ENCODE measurements around the gene XXYLT1.

Gene XXYLT1

GRCh38 chr3:195265363-195265976 lies 5.5 kb downstream of the XXYLT1 start:
- DNase-seq: no peak

- DNase-seq: no peak
Observed at GRCh38 chr3:195263925-195264600, 6.9 kb downstream of the XXYLT1 start.

GRCh38 chr3:195263193-195263924 lies 7.6 kb downstream of the XXYLT1 start:
- DNase-seq: no peak

GRCh38 chr3:195261925-195262324 lies 9.0 kb downstream of the XXYLT1 start:
- DNase-seq: no peak

DNA sequence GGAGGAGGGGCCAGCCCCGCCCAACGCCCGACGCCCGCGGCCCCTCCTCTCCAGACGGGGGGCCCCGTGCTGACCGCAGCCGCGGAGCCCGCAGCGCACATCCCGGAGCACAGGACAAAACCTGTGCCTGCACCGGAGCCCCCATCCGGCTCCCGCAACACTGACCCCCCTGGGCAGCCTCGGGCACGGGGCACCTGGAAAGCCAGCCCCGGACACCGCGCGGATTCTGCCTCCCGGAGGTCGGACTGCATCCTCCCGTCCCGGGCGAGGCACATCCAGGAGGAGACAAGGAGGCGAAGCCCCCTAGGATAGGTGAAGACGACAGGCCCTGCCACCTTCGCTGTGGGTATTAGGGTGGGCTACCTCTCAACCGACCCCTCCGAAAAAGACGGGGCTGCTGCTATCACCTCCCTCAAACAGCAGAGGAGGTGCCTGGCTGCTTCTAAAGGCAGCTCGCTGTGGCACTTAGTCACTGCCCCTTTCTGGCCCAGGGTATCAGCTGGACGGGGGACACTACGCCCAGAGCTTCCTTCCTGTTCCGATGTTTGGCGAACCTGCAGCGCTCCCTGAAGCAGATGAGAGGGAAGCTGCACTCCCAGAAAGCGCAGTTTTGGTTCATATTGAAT lies 10.6 kb downstream of the XXYLT1 start:
- no peak for DNase-seq

- DNase-seq: peak; percentile 90
Observed at GRCh38 chr3:195259475-195260279, 11.3 kb downstream of the XXYLT1 start.

GRCh38 chr3:195259154-195259474 lies 11.8 kb downstream of the XXYLT1 start:
- no peak for DNase-seq

GRCh38 chr3:195258449-195259153 lies 12.4 kb downstream of the XXYLT1 start:
- no peak for DNase-seq

DNA sequence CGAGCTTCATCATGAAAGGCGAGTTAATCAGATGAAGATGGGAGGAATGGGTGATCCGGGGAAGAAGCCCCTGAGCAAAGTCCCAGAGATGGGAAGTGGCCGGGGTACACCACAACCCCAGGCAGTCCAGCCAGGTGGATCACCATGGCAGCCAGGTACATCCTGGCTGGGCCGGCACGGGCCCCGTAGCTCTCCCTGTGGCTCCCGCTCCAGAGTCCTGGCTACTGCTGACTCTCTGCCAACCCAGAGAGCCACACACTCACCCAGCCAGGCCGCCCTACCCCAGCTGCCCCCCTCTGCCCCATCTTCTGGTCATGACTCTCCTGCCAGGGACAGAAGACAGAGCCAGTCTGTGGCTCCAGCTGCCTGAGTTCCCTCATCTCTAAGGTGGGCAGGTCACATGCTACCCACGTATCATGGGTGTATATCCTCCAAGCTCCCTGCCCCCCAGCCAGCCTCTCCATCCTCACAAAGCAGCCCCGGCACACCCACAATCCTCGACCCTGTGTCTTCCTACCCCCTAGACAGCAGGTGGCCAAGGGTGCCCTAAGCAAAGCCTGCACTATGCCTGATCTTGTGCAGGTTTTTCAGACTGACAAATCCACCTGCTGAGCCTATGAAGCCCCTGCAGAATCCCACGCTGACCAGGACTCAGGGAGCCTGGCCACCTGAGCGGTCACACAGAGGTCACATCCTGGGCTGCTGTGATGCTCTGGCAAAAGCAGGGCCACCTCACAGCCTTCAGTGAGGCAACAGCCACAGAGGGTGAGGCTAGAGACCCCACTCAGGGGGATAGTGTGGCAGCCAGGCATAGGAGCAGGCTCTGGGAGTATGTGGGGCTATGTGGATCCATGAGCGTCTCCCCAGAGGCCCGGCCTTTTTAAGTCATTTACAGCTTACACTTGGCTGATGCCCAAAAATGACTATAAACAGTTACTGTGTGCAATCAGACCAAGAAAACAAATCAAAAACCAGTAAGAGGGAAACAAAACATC lies 13.2 kb downstream of the XXYLT1 start:
- no peak for DNase-seq

GRCh38 chr3:195256639-195257453 lies 14.1 kb downstream of the XXYLT1 start:
- DNase-seq: no peak

DNA sequence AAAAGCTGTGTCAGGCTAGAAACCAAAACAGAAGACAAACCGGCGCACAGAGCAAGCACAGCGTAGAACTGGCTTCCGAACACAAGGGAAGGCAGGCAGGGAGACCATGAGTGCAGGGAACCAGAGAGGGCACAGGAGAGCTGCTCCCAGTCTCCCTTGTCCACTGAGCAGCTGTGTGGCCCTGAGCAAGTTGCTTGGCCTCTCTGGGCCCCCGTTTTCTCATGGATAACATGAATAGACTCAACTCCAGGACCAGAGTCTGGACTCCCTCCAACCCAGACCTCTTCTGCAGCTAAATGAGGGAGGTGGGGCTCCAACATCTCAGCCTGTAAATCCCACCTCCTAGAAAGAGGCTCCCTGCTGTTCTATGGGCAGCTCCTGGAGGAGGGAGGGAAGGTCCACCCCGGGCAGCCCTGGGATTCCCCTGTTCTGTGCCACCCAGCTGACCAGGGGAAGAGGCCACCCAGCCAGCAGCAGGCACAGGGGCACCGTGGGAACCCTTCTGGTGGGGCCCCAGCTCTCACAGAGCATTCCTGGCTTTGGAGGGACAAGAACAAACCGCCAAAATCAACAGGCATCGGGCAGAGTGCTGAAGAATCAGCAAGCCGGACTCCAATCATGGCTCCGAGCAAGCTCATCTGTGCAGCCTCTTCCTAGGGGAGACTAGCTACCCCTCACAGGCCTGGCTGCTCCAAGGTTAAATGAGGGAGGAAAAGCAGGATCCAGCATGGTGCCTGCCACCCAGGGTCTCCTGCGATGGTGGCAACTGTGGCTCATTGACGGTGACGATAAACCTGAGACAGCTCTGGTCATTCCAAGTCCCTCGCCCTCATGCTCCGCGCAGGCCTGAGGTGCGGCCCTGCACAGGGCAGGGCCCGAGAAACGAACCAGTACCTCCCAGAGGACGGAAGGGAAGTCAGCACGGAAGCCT lies 15.1 kb downstream of the XXYLT1 start:
- no peak for DNase-seq

- DNase-seq: no peak
Observed at GRCh38 chr3:195255176-195255500, 15.8 kb downstream of the XXYLT1 start.

DNA sequence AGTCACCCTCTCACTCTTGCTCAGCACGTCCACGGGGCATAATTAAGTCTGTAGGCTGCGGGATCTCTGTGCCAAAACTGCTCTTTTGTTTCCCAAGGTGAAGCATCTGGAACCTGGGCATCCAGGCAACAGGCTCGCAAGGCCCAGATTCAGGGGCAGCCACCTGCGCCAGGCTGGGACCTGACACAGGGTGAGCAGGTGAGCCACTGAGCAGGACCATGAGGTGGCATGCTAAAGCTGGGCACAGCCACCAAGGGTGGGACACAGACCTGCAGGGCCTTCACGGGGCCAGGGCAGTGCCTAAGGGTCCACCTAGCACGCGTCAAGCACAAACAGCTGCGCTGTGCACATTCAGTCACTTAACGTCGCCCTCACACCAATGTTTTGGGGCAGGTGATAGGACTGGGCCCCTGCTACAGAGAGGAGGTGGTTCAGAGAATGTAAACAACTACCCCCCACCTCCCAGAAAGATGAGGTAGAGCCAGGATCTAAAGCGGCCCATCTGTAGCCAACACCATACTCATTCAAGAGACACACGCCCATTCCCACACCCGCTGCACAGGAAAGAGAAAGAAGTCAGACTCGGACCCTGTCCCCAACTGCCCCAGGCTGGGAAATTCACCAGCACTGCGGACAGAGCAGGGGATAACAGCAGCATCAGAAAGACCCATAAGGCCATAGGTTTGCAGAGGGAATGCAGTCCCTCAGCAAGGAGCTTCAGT lies 16.3 kb downstream of the XXYLT1 start:
- DNase-seq: no peak

GRCh38 chr3:195253923-195254432 lies 17.0 kb downstream of the XXYLT1 start:
- DNase-seq: no peak

DNA sequence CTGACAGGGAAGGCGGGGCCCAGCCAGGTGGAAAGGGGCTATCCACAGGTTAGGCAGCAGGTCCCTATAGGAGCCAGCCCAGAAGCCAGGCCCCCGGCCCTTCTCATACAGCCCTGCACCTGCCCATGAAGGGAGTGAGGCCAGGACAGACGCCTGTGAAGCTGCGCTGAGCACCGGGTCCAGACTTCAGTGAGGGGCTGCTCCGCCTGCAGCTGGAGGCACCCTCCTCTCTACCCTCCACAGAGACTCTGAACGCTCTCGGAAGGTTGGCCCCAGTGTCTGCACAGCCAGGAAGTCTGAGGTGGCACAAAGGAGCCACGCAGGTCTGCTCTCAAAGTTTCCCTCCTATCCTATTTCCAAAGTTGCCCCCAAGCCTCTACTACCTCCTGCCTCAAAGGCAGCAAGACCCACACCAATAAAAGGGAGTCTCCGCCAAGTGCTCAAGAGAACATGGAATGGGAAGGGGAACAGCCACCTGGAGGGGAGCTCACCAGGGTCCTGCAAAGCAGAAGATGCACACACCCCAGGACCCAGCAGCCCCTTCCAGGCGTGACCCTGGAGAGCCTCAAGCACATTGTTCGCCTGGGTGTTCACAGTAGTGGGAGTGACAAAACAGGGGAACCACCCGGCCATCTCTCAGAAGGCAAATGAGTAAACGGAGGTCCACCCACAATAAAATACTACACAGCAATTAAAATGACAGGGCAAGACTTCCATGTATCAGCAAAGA lies 19.5 kb downstream of the XXYLT1 start:
- DNase-seq: no peak

DNA sequence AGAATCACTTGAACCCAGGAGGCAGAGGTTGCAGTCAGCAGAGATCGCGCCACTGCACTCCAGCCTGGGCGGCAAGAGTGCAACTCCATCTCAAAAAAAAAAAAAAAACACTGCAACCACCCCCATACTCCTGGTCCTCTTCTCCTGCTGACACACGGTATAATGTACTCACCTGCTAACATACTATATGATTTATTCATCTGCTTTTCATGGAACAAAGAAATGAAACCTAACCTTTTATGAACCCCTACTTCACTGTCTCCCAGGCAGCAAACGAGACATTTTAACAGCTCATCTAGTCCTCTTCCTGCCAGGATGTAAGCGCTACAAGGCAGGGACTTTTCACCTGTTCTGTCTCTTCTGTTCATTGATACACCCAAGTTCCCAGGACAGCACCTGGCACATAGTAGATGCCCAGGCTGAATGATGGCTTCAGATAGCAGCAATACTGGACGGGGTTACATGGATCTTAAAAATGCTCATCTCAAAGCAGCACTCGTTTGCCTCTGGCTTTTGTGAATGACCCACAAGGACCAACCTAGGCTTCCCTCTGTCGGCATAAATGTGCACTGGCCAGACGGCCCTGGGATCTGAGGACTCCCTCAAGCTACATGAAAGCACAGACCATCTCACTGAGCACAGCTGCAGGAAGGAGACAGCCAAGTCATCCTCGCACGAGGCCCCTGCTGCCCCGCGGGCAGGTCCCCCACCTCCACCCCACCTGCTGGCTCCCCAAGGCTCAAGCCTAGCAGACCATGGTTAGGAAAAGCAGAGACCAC lies 20.3 kb downstream of the XXYLT1 start:
- DNase-seq: no peak
